Measurements from ENCODE around the gene SLC38A2.

SLC38A2 gene

DNA sequence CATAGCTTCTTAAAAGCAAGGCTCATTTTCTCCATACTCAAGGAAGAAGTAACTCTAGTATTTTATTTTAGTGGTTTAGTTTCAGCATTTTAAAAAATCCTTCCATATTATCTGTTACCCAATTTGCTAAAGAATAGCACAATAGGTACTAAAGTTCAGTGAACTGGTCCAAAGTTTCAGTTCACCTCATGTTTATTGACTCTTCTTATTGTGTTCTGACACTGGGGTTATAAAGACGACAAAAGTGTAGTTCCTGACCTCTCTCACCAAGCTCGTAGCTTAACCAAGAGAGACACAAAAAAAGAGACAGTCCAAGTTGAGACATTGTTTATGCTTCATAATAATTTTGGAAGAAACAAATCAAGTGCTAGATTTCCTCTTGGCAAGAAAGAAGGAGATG lies 40.8 kb upstream of the SLC38A2 start:
- Histone ChIP-seq H3K27me3 (ENCODE audit: control insufficient read depth in 1 of 2, insufficient read depth in 1 of 2, low read length in 2 of 2) (no peaks in the 10 kb centered on the region), H3K4me2 (ENCODE audit: low read length, poor library complexity, severe bottlenecking) (no peak overlapping the region), H3K36me3 (ENCODE audit: control insufficient read depth in 1 of 2, insufficient read depth in 2 of 2, low read depth in 1 of 2, low read length in 2 of 2) (no peaks in the 10 kb centered on the region), H3K4ac (ENCODE audit: low read depth in 1 of 2, low read length in 2 of 2) (no peak overlapping the region), H2AFZ (ENCODE audit: low read depth, low read length) (no peak overlapping the region), H2BK12ac (ENCODE audit: low read length in 2 of 2) (no peak overlapping the region), H3K4me1 (ENCODE audit: control insufficient read depth, insufficient read depth, low read depth, low read length) (no peaks in the 10 kb centered on the region), H3K27ac (ENCODE audit: low read length, poor library complexity, severe bottlenecking) (no peak overlapping the region), H4K8ac (ENCODE audit: low read length) (no peak overlapping the region), H3K9ac (ENCODE audit: low read length) (no peak overlapping the region), H3K9me3 (ENCODE audit: control insufficient read depth, low read length) (no peaks in the 10 kb centered on the region), H3K18ac (ENCODE audit: low read depth in 1 of 2, low read length in 2 of 2) (no peak overlapping the region), H3K79me1 (replicated peaks; ENCODE audit: low read length, poor library complexity, severe bottlenecking) (peaks cover 3% of the 10 kb centered on the region), H3K4me3 (ENCODE audit: insufficient read depth in 1 of 2, low read depth in 1 of 2, low read length in 2 of 2) (no peak overlapping the region), H3K23ac (ENCODE audit: low read length in 2 of 2) (no peak overlapping the region), H4K91ac (ENCODE audit: low read length) (no peak overlapping the region), H2BK120ac (ENCODE audit: low read depth, low read length) (no peak overlapping the region), H2BK15ac (ENCODE audit: low read depth, poor library complexity, severe bottlenecking) (no peak overlapping the region), H3K14ac (ENCODE audit: low read length in 2 of 2) (no peak overlapping the region), H2AK5ac (ENCODE audit: low read length, severe bottlenecking) (no peak overlapping the region), H2BK5ac (ENCODE audit: low read depth, low read length, poor library complexity, severe bottlenecking) (no peak overlapping the region)
- WGBS = 40% methylated on average over 2 of the region's 2 CpGs
- no peak for DNase-seq

DNA sequence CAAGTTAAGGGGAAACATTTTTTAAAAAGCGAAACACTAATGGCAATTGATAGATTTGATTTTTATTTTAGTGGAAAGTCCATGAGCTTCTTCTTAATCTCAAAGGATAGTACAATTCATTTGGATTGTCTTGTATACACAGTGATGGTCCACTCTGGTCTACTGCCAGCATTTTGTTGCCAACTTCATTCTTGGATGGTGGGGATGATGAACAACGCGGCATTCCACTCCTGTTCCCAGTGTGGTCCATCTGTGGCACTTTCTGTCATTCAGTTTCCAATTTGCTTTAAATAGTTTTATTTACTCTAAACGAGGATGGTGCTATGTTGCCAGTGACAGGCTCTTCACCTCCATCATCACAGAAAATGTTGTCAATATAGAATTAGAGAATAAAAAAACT lies 40.3 kb upstream of the SLC38A2 start:
- H3K9ac ChIP-seq (ENCODE audit: low read length) = no peak overlapping the region
- H3K4me2 ChIP-seq (ENCODE audit: low read length, poor library complexity, severe bottlenecking) = no peak overlapping the region
- no peak overlapping the region for H3K18ac ChIP-seq (ENCODE audit: low read depth in 1 of 2, low read length in 2 of 2)
- 100% methylated on average over 3 of the region's 4 CpGs for WGBS
- no peak overlapping the region for H4K91ac ChIP-seq (ENCODE audit: low read length)
- peaks cover 6% of the 10 kb centered on the region for H3K79me1 ChIP-seq (replicated peaks; ENCODE audit: low read length, poor library complexity, severe bottlenecking)
- no peak overlapping the region for H2BK5ac ChIP-seq (ENCODE audit: low read depth, low read length, poor library complexity, severe bottlenecking)
- H3K4me3 ChIP-seq (ENCODE audit: insufficient read depth in 1 of 2, low read depth in 1 of 2, low read length in 2 of 2) = no peak overlapping the region
- H3K27me3 ChIP-seq (ENCODE audit: control insufficient read depth in 1 of 2, insufficient read depth in 1 of 2, low read length in 2 of 2) = no peaks in the 10 kb centered on the region
- no peak overlapping the region for H3K27ac ChIP-seq (ENCODE audit: low read length, poor library complexity, severe bottlenecking)
- no peak overlapping the region for H2BK120ac ChIP-seq (ENCODE audit: low read depth, low read length)
- no peak for DNase-seq
- no peak overlapping the region for H3K4ac ChIP-seq (ENCODE audit: low read depth in 1 of 2, low read length in 2 of 2)
- H3K14ac ChIP-seq (ENCODE audit: low read length in 2 of 2) = no peak overlapping the region
- no peak overlapping the region for H4K8ac ChIP-seq (ENCODE audit: low read length)
- no peak overlapping the region for H2BK12ac ChIP-seq (ENCODE audit: low read length in 2 of 2)
- no peaks in the 10 kb centered on the region for H3K9me3 ChIP-seq (ENCODE audit: control insufficient read depth, low read length)
- no peak overlapping the region for H2AFZ ChIP-seq (ENCODE audit: low read depth, low read length)
- H2AK5ac ChIP-seq (ENCODE audit: low read length, severe bottlenecking) = no peak overlapping the region
- H3K36me3 ChIP-seq (ENCODE audit: control insufficient read depth in 1 of 2, insufficient read depth in 2 of 2, low read depth in 1 of 2, low read length in 2 of 2) = no peaks in the 10 kb centered on the region
- H3K23ac ChIP-seq (ENCODE audit: low read length in 2 of 2) = no peak overlapping the region
- no peaks in the 10 kb centered on the region for H3K4me1 ChIP-seq (ENCODE audit: control insufficient read depth, insufficient read depth, low read depth, low read length)
- H2BK15ac ChIP-seq (ENCODE audit: low read depth, poor library complexity, severe bottlenecking) = no peak overlapping the region

- H4K8ac ChIP-seq (ENCODE audit: low read length) = no peak overlapping the region
Observed at GRCh38 chr12:46410495-46410894, 37.9 kb upstream of the SLC38A2 start.

DNA sequence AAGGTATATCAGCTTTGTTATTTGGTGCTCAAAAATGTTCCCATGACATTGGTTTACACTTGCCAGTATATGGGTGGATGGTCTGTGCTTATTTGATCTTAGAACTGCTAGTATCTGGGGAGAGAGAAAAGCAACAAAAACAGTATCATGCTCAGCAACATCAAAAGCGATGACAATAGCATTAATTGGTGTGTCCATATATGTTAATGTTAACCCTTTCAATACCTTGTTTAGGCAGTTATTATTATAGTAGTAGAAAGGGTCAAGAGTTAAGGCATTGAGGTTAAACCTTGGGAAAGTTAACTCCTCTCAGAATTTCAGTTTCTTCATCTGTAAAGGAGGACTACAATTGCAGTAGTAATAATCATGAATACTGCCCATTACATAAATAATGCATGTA lies 37.4 kb upstream of the SLC38A2 start:
- H3K23ac ChIP-seq (ENCODE audit: low read length in 2 of 2) = no peak overlapping the region

More at GRCh38 chr12:46410495-46410894, 37.9 kb upstream of the SLC38A2 start:
- no peak overlapping the region for H3K27ac ChIP-seq (ENCODE audit: low read length, poor library complexity, severe bottlenecking)
- H2BK120ac ChIP-seq (ENCODE audit: low read depth, low read length) = no peak overlapping the region
- DNase-seq = no peak
- H2BK15ac ChIP-seq (ENCODE audit: low read depth, poor library complexity, severe bottlenecking) = no peak overlapping the region
- no peaks in the 10 kb centered on the region for H3K27me3 ChIP-seq (ENCODE audit: control insufficient read depth in 1 of 2, insufficient read depth in 1 of 2, low read length in 2 of 2)
- no peak overlapping the region for H2AFZ ChIP-seq (ENCODE audit: low read depth, low read length)
- no peak overlapping the region for H3K4me2 ChIP-seq (ENCODE audit: low read length, poor library complexity, severe bottlenecking)
- no peak overlapping the region for H2AK5ac ChIP-seq (ENCODE audit: low read length, severe bottlenecking)
- no peak overlapping the region for H2BK5ac ChIP-seq (ENCODE audit: low read depth, low read length, poor library complexity, severe bottlenecking)
- H3K23ac ChIP-seq (ENCODE audit: low read length in 2 of 2) = no peak overlapping the region
- no peak overlapping the region for H3K9ac ChIP-seq (ENCODE audit: low read length)
- H3K18ac ChIP-seq (ENCODE audit: low read depth in 1 of 2, low read length in 2 of 2) = no peak overlapping the region
- H3K36me3 ChIP-seq (ENCODE audit: control insufficient read depth in 1 of 2, insufficient read depth in 2 of 2, low read depth in 1 of 2, low read length in 2 of 2) = no peaks in the 10 kb centered on the region
- WGBS = 73% methylated on average over 2 of the region's 3 CpGs
- no peak overlapping the region for H3K14ac ChIP-seq (ENCODE audit: low read length in 2 of 2)
- peaks cover 5% of the 10 kb centered on the region for H3K79me1 ChIP-seq (replicated peaks; ENCODE audit: low read length, poor library complexity, severe bottlenecking)
- H4K91ac ChIP-seq (ENCODE audit: low read length) = no peak overlapping the region
- no peak overlapping the region for H3K4me3 ChIP-seq (ENCODE audit: insufficient read depth in 1 of 2, low read depth in 1 of 2, low read length in 2 of 2)
- no peaks in the 10 kb centered on the region for H3K9me3 ChIP-seq (ENCODE audit: control insufficient read depth, low read length)
- no peak overlapping the region for H2BK12ac ChIP-seq (ENCODE audit: low read length in 2 of 2)
- H3K4ac ChIP-seq (ENCODE audit: low read depth in 1 of 2, low read length in 2 of 2) = no peak overlapping the region
- H3K4me1 ChIP-seq (ENCODE audit: control insufficient read depth, insufficient read depth, low read depth, low read length) = no peaks in the 10 kb centered on the region

More for the DNA sequence above, 37.4 kb upstream of the SLC38A2 start:
- H4K91ac ChIP-seq (ENCODE audit: low read length) = no peak overlapping the region
- no peak overlapping the region for H4K8ac ChIP-seq (ENCODE audit: low read length)
- H3K9ac ChIP-seq (ENCODE audit: low read length) = no peak overlapping the region
- no peak overlapping the region for H3K4me3 ChIP-seq (ENCODE audit: insufficient read depth in 1 of 2, low read depth in 1 of 2, low read length in 2 of 2)
- H2AK5ac ChIP-seq (ENCODE audit: low read length, severe bottlenecking) = no peak overlapping the region
- no CpG with 5 or more reads among the region's 1 CpG for WGBS
- H2BK12ac ChIP-seq (ENCODE audit: low read length in 2 of 2) = no peak overlapping the region
- no peaks in the 10 kb centered on the region for H3K9me3 ChIP-seq (ENCODE audit: control insufficient read depth, low read length)
- H3K4me2 ChIP-seq (ENCODE audit: low read length, poor library complexity, severe bottlenecking) = no peak overlapping the region
- H3K4me1 ChIP-seq (ENCODE audit: control insufficient read depth, insufficient read depth, low read depth, low read length) = no peaks in the 10 kb centered on the region
- no peaks in the 10 kb centered on the region for H3K36me3 ChIP-seq (ENCODE audit: control insufficient read depth in 1 of 2, insufficient read depth in 2 of 2, low read depth in 1 of 2, low read length in 2 of 2)
- no peak overlapping the region for H2BK120ac ChIP-seq (ENCODE audit: low read depth, low read length)
- H3K4ac ChIP-seq (ENCODE audit: low read depth in 1 of 2, low read length in 2 of 2) = no peak overlapping the region
- no peak overlapping the region for H3K18ac ChIP-seq (ENCODE audit: low read depth in 1 of 2, low read length in 2 of 2)
- no peak for DNase-seq
- H2AFZ ChIP-seq (ENCODE audit: low read depth, low read length) = no peak overlapping the region
- H3K27ac ChIP-seq (ENCODE audit: low read length, poor library complexity, severe bottlenecking) = no peak overlapping the region
- no peaks in the 10 kb centered on the region for H3K27me3 ChIP-seq (ENCODE audit: control insufficient read depth in 1 of 2, insufficient read depth in 1 of 2, low read length in 2 of 2)
- peaks cover 4% of the 10 kb centered on the region for H3K79me1 ChIP-seq (replicated peaks; ENCODE audit: low read length, poor library complexity, severe bottlenecking)
- no peak overlapping the region for H3K14ac ChIP-seq (ENCODE audit: low read length in 2 of 2)
- H2BK5ac ChIP-seq (ENCODE audit: low read depth, low read length, poor library complexity, severe bottlenecking) = no peak overlapping the region
- no peak overlapping the region for H2BK15ac ChIP-seq (ENCODE audit: low read depth, poor library complexity, severe bottlenecking)
